GM19035 (cell line): ENCODE data around the gene CYP27A1.

Experiments
- ATAC-seq: cut with Tn5 transposase; IDR thresholded peaks from one replicate; pipeline ENCODE4 v1.9.1; 2021; ENCODE audit not compliant: unreplicated experiment

CYP27A1 gene

GRCh38 chr2:218857371-218858137 is 75.6 kb downstream of the CYP27A1 start:
- no peak for ATAC-seq

GRCh38 chr2:218858138-218858445 is 76.1 kb downstream of the CYP27A1 start:
- no peak for ATAC-seq

- no peak for ATAC-seq
These were observed 77.0 kb downstream of the CYP27A1 start for GRCh38 chr2:218858671-218859555.

GRCh38 chr2:218859556-218859987 is 77.6 kb downstream of the CYP27A1 start, which contains the start of gene WNT6:
WNT6 (plus strand) TSS chr2:218859805; CDS start chr2:218860038, 233 bp downstream.
- ATAC-seq = no peak

- ATAC-seq = no peak
These were observed 78.3 kb downstream of the CYP27A1 start for GRCh38 chr2:218859988-218860831.

GRCh38 chr2:218860950-218861381 is 79.0 kb downstream of the CYP27A1 start:
- no peak for ATAC-seq

- ATAC-seq = no peak
These were observed 79.8 kb downstream of the CYP27A1 start for GRCh38 chr2:218861645-218862318.

GRCh38 chr2:218863021-218863520 is 81.1 kb downstream of the CYP27A1 start:
- ATAC-seq = no peak
